Activated CD8-positive, alpha-beta memory T cell treated with anti-CD3 and anti-CD28 coated beads, Interleukin-2, amount 50 U/mL, for 1 hour (primary cell): ENCODE measurements around the gene SEMA4A.
A peak's percentile ranks its signal among the peaks of the same experiment; 100 is the strongest.
"Not testable (repeated sequence)": the region's sequence is repeated elsewhere in the genome, so short reads cannot be mapped to it uniquely, and the experiment has no call there.

Experiments
- DNase-seq: peaks from one replicate; pipeline ENCODE4 v3.0.0-alpha.2; 2020; ENCODE audit errors: extremely low read depth

Gene SEMA4A

GRCh38 chr1:156194300-156194652 lies 40.9 kb downstream of the SEMA4A start:
- no peak for DNase-seq

GRCh38 chr1:156195853-156196252 lies 42.5 kb downstream of the SEMA4A start:
- no peak for DNase-seq

- DNase-seq: no peak
Observed at GRCh38 chr1:156196445-156196844, 43.1 kb downstream of the SEMA4A start.

GRCh38 chr1:156198831-156199349 lies 45.5 kb downstream of the SEMA4A start:
- no peak for DNase-seq

GRCh38 chr1:156200044-156200443 lies 46.7 kb downstream of the SEMA4A start:
- DNase-seq: no peak

DNA sequence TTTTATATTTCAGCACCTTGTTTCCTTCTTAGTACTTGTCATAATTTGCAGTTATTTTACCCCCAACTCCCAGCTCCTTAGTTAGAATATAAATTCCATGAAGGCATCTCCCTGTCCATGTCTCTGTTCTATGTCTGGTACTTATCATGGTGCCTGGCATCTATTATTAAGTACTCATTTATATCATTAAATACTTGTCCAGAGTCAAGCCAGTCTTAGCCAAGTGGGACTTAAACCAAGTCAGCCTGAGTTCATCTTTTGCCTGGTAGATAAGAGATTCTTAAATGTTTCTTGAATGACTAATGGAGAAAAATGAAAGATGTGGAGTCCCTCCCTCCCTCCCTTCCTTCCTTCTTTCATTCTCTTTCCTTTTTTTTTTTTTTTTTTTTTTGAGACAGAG lies 49.9 kb downstream of the SEMA4A start:
- DNase-seq: no peak

DNA sequence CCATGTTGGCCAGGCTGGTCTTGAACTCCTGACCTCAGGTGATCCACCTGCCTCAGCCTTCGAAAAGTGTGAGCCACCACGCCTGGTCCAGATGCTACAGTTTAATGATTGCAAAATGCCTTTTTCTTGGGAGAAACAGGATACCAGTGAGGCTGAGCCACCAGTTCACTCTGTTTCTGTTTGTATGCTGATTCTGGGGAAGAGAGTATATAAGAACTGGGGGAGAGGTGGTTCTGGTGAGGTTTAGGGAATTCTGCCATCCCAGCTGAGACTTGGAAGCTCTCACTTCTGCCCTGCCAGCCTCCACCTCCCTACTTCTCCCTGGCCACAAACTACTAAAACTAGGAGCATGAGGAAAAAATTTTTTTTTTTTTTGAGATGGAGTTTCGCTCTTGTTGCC lies 51.3 kb downstream of the SEMA4A start:
- DNase-seq: no peak

DNA sequence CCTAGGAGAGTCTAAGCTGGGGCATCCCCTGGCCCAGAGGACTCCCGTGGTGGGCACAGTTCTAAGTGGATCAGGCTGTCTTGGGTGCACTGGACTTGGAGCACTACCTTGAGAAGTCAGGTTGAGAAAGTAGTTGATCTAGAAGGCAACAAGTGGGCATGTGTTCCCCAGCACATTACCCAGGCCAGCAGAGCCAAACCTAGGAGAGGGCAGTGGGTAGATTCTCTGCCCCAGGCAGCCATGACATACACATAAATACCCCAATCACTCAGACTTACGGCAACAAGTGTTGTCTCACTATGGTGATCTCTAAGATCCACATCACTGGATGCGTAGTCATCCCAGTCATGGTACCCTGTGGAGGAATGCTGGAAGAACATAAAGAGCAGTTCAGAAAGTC lies 57.9 kb downstream of the SEMA4A start:
- DNase-seq: no peak

DNA sequence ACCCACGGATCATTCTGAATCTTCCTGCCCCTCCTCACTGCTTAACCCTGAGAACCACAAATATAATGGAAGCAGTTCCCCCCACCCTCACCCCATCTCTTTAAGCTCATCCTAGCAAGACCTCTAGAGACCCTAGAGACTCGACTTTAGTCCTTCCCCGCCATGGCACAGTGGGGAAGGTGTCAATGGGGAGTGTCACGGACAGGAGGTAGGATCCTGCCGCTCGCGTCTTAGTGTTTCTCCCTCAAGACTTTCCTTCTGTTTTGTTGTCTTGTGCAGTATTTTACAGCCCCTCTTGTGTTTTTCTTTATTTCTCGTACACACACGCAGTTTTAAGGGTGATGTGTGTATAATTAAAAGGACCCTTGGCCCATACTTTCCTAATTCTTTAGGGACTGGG lies 58.7 kb downstream of the SEMA4A start:
- DNase-seq: no peak

DNA sequence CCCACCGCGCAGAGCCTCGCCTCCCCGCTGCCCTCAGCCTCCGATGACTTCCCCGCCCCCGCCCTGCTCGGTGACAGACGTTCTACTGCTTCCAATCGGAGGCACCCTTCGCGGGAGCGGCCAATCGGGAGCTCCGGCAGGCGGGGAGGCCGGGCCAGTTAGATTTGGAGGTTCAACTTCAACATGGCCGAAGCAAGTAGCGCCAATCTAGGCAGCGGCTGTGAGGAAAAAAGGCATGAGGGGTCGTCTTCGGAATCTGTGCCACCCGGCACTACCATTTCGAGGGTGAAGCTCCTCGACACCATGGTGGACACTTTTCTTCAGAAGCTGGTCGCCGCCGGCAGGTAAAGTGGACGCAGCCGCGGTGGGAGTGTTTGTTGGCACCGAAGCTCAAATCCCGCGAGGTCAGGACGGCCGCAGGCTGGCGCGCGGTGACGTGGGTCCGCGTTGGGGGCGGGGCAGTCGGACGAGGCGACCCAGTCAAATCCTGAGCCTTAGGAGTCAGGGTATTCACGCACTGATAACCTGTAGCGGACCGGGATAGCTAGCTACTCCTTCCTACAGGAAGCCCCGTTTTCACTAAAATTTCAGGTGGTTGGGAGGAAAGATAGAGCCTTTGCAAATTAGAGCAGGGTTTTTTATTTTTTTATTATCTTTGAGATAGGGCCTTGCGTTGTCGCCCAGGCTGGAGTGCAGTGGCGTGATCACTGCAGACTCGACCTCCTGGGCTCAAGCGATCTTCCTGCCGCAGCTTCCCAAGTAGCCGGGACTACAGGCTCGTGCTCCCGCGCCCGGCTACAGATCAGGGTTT lies 59.7 kb downstream of the SEMA4A start, which contains the start of gene PMF1:
TSS of gene PMF1 (plus strand) at position 175 of the 811 bp plus-strand sequence. CDS start at position 184, 9 bp downstream.
- peak; percentile 85 for DNase-seq

- no peak for DNase-seq
Observed at GRCh38 chr1:156213644-156213966, 60.2 kb downstream of the SEMA4A start.

- no peak for DNase-seq
Observed at GRCh38 chr1:156214024-156214748, 60.8 kb downstream of the SEMA4A start.

DNA sequence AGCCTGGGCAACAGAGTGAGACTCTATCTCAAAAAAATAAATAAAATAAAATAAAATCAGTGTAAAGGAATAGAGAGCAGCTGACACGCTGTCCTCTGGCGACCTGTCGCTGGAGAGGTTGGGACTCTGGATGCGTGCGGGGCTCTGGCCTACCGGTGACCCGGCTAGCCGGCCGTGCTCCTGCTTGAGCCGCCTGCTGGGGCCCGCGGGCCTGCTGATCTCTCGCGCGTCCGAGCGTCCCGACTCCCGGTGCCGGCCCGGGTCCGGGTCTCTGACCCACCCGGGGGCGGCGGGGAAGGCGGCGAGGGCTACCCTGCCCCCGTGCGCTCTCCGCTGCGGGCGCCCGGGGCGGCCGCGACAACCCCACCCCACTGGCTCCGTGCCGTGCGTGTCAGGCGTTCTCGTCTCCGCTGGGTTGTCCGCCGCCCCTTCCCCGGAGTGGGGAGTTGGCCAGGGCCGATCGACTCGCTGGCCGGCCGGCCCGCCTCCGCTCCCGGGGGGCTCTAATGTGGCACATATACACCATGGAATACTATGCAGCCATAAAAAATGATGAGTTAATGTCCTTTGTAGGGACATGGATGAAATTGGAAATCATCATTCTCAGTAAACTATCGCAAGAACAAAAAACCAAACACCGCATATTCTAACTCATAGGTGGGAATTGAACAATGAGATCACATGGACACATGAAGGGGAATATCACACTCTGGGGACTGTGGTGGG lies 63.1 kb downstream of the SEMA4A start:
- DNase-seq: not testable (repeated sequence)

DNA sequence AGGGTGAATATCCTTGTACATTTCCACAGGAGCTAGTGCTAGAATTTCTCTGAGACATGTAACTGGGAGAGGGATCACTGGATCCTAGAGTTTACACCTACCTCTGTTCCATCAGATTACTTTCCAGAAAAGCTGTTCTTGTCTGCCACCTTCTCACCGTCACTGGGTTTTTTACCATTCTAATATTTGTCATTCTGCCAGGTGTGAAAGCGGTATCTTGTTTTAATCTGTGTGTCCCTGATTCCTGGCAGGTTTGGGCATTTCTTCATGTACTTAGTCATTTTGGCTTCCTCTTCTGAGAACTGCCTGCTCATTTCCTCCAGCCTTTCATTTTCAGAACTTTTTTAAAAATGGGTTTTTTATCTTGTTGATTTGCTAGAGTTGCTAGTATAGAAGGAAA lies 64.5 kb downstream of the SEMA4A start:
- no peak for DNase-seq

DNA sequence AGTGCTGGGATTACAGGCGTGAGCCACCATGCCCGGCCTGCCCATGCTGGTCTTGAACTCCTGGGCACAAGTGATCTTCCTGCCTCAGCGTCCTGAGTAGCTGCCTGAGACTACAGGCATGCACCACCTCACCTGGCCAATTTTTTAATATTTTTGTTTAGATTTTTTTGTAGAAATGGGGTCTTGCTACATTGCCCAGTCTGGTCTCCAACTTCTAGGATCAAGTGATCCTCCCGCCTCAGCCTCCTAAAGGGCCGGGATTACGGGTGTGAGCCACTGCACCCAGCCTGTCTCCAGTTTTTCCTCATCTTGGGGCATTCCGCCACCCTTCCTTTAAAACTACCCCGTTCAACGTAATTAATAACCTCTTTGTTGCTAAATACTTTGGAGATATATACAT lies 66.8 kb downstream of the SEMA4A start:
- no peak for DNase-seq

- no peak for DNase-seq
Observed at GRCh38 chr1:156221986-156222692, 68.8 kb downstream of the SEMA4A start.

- no peak for DNase-seq
Observed at GRCh38 chr1:156225677-156226014, 72.3 kb downstream of the SEMA4A start.

DNA sequence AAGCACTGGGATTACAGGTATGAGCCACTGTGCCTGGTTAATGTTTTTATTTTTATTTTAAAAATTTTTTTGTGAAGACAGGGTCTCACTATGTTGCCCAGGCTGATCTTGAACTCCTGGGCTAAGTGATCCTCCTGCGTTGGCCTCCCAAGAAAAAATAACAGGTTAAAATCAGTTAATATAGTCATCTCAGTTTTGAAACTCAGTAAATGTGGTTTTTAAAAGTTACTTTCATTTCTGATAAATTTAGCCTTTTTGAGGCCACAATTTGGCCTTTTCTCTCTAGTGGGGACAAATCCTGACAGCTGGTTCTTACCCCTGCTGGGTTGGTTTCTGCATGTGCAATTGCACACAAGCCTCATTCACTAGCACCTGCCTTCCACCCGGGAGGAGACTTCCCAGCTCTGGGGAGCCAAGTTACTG lies 72.7 kb downstream of the SEMA4A start:
- no peak for DNase-seq

DNA sequence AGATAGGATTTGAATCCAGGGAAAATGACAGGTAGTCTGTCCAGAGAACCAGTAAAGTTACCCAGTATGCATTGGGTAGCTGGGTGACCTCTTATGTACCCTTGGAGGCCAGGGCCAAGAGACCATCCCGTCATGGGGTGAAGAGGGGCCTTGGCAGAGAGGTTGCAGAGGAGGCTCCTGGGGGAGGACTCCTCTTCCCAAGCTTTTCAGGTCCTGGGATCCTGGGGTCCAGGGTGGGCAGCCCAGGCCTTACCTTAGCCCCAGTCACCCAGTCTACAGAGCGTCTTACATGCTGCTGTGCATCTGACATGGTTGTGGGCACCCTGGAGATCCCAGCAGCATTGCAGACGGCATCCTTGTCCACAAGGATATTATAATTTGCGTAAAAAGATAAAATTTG lies 73.4 kb downstream of the SEMA4A start:
- DNase-seq: no peak
